DND-41 (cell line): ENCODE results near the gene TRMO.

Experiments
- CTCF ChIP-seq: IDR thresholded peaks from 2 replicates; pipeline ENCODE4 v1.5.1; 2012; ENCODE audit warnings: borderline replicate concordance, low read length, moderate library complexity, mild to moderate bottlenecking; ENCODE audit not compliant: poor library complexity, severe bottlenecking; ENCODE audit errors: extremely low read depth
- EZH2 ChIP-seq: IDR thresholded peaks from 3 replicates; pipeline ENCODE4 v1.6.1; 2012; ENCODE audit warnings: borderline replicate concordance, low read depth, mild to moderate bottlenecking, moderate library complexity, low read length, inconsistent platforms; ENCODE audit not compliant: severe bottlenecking

- TF ChIP-seq CTCF (no peak), EZH2 (no peak)
Observed at GRCh38 chr9:97855486-97855875, 66.8 kb downstream of the TRMO start.
